ENCODE measurements around the gene KCNK1. TPM values are rescaled to one million over a fixed set of nuclear protein-coding genes. Genes with fewer than 3 reads are reported as not detected.

KCNK1 gene
- total and polyA plus RNA-seq, 2 of the 13 experiments (the other 11 are each of a cell fraction or from before 2014, with no cell fraction given): not detected

- H3K27me3 ChIP-seq (ENCODE audit: control insufficient read depth in 1 of 2, insufficient read depth in 2 of 2, low read length in 2 of 2): peaks cover 0 to 18% of the 10 kb centered on the region in 2 experiments; a peak in 3 of 5 replicates
- POLR2A ChIA-PET: no interaction called here
- WGBS (ENCODE audit: low lambda C conversion rate): 10% methylated on average over 13 of the region's 43 CpGs
- in situ Hi-C loops (cut with HindIII; ENCODE audit: extremely low pct_ligation_motif_present, low pct_unique_long_range_greater_than_20kb) (no loop called here), intact Hi-C loops (cut with micrococcal nuclease; ENCODE audit: unreplicated experiment) (no loop called here)
- no peaks in the 10 kb centered on the region for H3K36me3 ChIP-seq (replicated peaks in 1 of 2; ENCODE audit: control insufficient read depth in 1 of 2, insufficient read depth in 2 of 2, low read length in 2 of 2)
- H3K4me3 ChIP-seq (replicated peaks in 1 of 3; ENCODE audit: insufficient read depth in 1 of 3, low read depth in 2 of 3, low read length in 3 of 3): no peak overlapping the region
- BruUV-seq (replicated peaks): no TSS peak
- no peak overlapping the region for H3K9ac ChIP-seq (ENCODE audit: insufficient read depth, low read depth, low read length)
- no peak for ATAC-seq
- no peaks in the 10 kb centered on the region for H3K79me2 ChIP-seq (ENCODE audit: insufficient read depth, low read length)
- H2AFZ ChIP-seq (ENCODE audit: low read length): no peak overlapping the region
- no peak for FAIRE-seq
- H3K4me2 ChIP-seq (ENCODE audit: low read depth, low read length): no peak overlapping the region
- H3K4me1 ChIP-seq (ENCODE audit: insufficient read depth, low read length): no peaks in the 10 kb centered on the region
- no peaks in the 10 kb centered on the region for H3K9me3 ChIP-seq (ENCODE audit: low read length)
- DNase-seq (ENCODE audit: low spot score): no peak
- no peak overlapping the region for H3K27ac ChIP-seq (ENCODE audit: extremely low read length, insufficient read depth, low read length)
- CTCF ChIA-PET (ENCODE audit: low intra/inter-chr PET ratio, low total read pairs): no interaction called here
- no peaks in the 10 kb centered on the region for H4K20me1 ChIP-seq (ENCODE audit: insufficient read depth, low read length)
- no peak for TF ChIP-seq TBX2 (CRISPR knock-in tag; IDR thresholded peaks at IDR 0.05; ENCODE audit: borderline replicate concordance)
- no peak for TF ChIP-seq KMT2B (CRISPR knock-in tag; IDR thresholded peaks at IDR 0.05)
- no peak for TF ChIP-seq PHF5A (CRISPR knock-in tag; IDR thresholded peaks at IDR 0.05; ENCODE audit: low read depth, unreplicated experiment)
- TF ChIP-seq GFI1 (CRISPR knock-in tag; IDR thresholded peaks at IDR 0.05; ENCODE audit: borderline replicate concordance): no peak
- TF ChIP-seq CC2D1A (CRISPR knock-in tag; IDR thresholded peaks at IDR 0.05): no peak
- no peak for TF ChIP-seq ESRRA (CRISPR knock-in tag; IDR thresholded peaks at IDR 0.05; ENCODE audit: low read depth)
- no peak for TF ChIP-seq PBX2 (CRISPR knock-in tag; IDR thresholded peaks at IDR 0.05)
- TF ChIP-seq ZBTB40 (IDR thresholded peaks at IDR 0.05): no peak
- no peak for TF ChIP-seq ZBTB40 (CRISPR knock-in tag; IDR thresholded peaks at IDR 0.05)
- no peak for TF ChIP-seq KDM1A (CRISPR knock-in tag; IDR thresholded peaks at IDR 0.05)
- TF ChIP-seq ASH2L (IDR thresholded peaks at IDR 0.05; ENCODE audit: insufficient read length, low read depth, low read length): no peak
- TF ChIP-seq ZMYM2 (CRISPR knock-in tag; IDR thresholded peaks at IDR 0.05): no peak
- no peak for TF ChIP-seq MAFK (conservative IDR thresholded peaks at IDR 0.05 in 1 of 2, IDR thresholded peaks at IDR 0.05 in 1 of 2; ENCODE audit: low read length in 2 of 2)
- no peak for TF ChIP-seq CSRNP2 (CRISPR knock-in tag; conservative IDR thresholded peaks at IDR 0.05; ENCODE audit: low read depth)
These were observed 352 bp downstream of the KCNK1 start for GRCh38 chr1:233614173-233614742.
